GM19238 (cell line): ENCODE data around the gene CLDN20.
"Not testable (repeated sequence)": the region's sequence is repeated elsewhere in the genome, so short reads cannot be mapped to it uniquely, and the experiment has no call there.

ENCODE experiments used
- DNase-seq: peaks from one replicate; pipeline ENCODE4 v3.0.0; 2011; ENCODE audit warnings: low spot score; ENCODE audit not compliant: insufficient read length

Gene CLDN20

DNA sequence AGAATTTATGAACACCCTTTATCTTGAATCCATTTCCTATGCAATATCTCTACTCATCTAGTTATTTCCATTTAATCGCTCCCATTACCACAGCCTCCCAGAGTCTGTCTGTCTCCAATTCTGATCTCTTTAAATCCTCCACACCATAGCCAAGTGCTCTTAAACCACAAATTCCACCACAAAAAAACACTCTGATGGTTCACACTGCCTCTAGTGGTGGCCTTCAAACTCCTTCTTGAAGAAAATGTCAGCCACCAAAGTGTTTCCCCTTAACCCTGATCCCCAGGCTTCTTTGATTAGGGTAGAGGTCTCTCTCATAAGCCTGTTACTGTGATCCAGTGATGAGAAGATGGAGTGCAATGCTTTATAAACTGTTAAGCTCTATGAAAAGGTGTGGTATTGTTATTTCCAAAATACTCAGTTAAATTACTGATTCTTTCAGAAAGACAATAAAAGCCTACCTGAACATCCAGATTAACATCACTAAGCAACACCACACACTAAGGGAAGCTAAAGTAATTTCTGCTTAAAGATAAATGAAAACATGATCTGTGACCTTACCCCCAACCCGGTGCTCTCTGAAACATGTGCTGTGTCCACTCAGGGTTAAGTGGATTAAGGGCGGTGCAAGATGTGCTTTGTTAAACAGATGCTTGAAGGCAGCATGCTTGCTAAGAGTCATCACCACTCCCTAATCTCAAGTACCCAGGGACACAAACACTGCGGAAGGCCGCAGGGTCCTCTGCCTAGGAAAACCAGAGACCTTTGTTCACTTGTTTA, 4.5 kb downstream of the CLDN20 start:
- DNase-seq, result not testable (repeated sequence)

DNA sequence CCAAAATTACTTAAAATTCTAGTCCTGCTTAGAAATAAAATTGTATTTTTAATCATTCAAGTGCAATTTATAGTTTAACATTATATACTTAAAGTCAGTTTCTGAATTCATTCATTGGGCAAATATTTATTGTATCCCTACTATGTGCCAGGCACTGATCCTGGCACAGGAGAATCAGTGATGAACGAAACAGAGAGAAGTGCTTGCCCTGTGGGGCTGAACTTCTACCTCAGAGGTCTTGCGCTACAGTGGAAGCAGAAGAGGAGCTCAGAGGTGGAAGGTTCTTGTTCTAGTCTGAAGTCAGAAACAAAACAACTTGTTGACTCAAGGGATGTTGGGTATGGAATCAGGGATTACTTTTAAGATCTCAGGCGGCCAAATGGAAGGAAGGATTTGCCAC, 6.0 kb downstream of the CLDN20 start:
- DNase-seq, result no peak

DNA sequence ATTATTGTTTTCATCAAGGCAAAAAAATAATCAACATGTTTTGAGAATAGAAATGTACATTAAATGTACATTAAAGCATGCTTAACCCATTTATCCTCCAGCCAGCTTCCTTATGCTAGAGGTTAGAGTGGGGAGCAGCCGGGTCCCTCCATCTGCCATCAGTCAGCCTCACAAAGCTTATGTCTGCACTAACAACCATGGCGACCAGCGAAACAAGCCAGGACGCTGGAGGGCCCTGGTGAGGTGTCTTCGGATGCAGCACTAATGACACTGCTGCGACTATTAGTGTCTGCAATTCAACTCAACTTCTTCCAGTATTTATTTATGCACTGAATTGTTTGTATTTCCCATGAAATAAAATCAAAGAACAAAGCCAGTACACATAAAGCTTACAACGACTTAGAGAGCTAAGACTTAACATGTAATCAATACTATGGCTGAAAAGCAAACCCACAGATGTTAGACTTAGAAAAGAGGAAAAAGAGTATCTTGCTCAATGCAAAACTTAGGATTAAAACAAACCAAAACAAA, 6.8 kb downstream of the CLDN20 start:
- DNase-seq, result no peak

DNA sequence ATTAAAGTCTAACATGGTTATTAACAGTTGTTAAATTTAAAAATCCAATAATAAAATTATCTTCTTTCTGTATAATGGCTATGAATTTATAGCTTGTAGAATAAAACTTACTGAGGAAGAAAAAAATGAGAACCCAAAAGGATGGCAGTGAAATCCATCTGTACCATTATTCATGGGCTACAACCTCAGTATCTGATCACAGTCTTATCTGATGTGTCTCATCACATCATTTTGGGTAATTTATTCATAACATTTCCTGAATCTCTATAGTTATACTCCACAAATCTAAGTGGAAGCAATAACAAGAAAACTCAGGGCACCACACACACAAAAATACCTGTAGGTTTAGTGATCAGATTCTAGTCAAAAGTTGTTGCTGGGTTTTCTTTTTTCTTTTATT, 7.3 kb downstream of the CLDN20 start:
- no peak for DNase-seq

DNA sequence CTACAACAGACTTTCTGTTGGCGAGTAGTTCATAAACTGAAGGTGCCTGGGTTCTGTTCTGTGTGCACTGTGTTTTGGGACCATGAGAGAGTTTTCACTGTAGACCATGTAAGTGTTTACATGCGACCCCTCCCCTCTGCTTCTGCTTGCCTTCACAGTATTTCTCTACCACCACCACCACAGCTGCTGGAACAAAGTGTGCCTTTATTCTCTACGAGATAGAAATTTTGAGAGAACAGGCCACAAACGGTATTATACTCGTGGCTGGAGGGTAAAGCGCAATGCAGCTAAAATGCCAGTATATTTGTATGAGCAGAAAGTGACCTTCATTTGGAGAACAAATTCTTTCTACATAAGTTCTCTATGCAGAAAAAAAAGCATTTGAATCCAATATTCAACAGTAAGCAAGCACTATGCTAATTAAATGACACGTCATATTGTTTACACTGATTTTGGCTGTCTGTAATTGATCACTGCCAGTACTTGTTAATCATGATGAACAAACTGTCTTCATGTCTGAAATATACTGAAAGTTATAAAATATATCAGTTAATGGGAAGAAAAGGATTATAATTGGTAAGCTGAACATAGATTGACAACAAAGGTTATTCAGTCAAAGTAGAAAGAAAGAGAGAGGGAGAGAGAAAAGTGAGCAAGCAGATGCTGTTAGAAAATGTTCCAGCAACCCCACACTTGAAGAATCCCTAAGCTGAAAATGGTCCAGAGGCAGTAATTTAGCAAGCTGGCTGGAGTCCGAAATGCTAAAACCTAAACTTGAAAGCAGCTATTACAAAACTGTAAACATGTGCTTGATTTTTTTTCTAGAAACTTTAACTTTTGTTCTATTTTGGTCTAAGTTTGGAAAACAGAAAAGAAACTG, 8.8 kb downstream of the CLDN20 start:
- no peak for DNase-seq

DNA sequence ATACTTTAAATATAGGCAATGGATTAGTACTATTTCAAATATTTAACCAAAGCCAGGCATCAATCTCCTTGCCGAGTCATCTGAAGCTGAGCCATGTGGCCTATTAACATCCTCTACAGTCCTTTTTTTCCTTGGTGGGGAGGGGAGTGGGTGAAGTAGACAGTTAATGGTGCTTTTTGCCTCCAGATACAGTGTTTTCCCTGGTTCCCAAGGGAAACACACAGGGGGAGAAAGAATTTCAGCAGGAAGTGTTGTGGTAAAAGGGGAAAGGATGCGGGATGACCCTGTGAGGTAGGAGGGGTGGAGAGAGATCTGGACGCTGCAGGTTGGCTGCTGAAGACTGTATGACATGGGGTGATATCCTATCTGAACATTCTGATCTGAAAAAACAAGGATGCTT, 9.6 kb downstream of the CLDN20 start:
- DNase-seq, result no peak

DNA sequence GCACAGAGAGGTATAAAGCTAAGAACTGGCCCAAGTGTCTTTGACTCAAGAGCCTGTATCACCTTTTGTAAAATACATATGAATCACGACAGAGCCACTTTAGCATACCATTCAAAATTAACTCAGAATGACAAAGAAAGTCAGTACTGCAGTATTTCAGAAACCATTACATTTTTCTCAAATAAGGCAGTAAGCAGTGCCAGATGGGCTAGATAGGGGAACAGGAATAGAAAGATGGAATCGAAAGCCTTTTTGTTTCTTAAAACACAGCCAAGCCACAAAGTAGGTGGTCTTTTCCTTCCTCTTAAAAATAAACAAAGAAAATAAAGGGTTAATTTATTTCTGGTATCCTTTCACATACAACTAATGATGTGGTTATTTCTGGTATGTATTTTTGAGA, 10.3 kb downstream of the CLDN20 start:
- DNase-seq, result no peak

DNA sequence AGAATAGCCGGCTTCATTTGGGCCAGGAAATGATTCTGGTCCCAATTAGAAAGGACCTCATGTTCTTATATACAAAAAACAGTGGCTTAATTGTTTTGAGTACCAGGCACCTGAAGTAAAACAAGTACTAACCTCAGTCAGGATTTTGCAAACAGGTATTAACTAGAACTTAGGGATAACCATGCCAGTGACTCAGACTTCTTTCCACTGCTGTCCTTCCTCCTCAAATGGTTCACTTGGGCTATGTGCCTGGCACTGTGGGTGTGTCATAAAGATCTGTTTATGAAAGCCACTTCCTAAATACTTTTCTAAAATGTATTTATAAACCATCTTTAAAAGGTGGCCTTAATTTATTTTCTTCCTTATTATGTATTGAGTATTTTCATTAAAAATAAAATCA, 10.7 kb downstream of the CLDN20 start:
- no peak for DNase-seq

DNA sequence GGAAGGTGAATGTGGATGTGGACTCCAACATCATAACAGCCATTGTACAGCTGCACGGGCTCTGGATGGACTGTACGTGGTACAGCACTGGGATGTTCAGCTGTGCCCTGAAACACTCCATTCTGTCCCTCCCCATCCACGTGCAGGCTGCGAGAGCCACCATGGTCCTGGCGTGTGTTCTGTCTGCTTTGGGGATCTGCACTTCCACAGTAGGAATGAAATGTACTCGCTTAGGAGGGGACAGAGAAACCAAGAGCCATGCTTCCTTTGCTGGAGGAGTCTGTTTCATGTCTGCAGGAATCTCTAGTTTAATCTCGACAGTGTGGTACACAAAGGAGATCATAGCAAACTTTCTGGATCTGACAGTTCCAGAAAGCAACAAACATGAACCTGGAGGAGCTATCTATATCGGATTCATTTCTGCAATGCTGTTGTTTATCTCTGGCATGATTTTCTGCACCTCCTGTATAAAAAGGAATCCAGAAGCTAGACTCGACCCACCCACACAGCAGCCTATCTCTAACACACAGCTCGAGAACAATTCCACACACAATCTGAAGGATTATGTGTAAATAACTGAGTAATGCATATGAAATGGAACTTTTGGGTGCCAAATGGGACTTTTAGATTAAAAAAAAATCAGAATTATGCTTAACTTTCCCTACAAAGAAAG, 12.1 kb downstream of the CLDN20 start:
- no peak for DNase-seq

DNA sequence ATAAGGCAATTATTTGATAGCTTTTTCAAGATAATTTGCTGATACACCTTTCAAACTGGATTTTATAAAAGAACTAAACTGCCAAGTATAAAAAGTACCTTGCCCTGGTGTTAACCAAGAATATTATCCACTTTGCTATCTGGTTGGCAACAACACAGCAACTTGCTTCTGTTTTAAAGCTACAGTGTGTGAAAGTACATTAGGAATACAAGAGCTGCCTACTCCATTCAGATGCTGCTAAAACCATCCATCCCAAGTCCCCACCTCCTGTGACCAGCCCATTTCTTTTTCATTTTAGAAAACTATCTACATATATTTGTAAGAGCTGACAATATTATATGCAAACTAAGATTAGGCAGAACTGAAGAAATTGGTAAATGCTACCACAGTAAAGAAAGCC, 12.8 kb downstream of the CLDN20 start:
- no peak for DNase-seq

DNA sequence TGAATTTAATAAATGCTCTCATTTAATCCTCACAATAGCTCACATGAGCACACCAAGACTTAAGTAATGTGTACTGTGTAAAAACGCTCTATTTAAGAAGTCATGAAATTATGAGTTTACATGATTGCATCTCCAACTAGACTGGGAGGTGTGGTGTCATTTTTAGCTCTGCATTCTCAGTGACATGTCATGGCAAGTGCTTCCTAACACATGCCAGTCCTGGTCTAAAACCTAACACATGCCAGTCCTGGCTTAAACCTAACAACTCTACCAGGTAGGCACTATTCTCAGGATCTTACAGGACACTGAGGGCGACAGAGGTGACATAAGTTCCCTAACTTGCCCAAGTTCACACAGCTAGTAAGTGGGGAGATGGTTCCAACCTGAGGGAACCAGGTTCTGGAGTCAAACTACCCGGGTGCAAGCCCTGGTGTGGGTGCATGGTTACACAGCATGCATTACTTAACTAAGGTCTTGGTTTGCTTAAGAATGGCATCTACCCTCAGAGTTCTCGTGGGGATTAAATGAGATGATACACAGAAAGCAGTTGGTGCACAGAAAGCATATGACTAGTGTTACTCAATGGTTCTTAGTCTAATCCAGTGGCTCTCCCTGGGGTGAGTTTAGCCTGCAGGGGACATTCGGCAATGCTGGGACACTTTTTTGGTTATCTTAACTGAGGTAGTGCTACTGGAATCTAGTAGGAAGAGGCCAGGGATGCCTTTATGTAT, 14.7 kb downstream of the CLDN20 start:
- DNase-seq, result no peak

DNA sequence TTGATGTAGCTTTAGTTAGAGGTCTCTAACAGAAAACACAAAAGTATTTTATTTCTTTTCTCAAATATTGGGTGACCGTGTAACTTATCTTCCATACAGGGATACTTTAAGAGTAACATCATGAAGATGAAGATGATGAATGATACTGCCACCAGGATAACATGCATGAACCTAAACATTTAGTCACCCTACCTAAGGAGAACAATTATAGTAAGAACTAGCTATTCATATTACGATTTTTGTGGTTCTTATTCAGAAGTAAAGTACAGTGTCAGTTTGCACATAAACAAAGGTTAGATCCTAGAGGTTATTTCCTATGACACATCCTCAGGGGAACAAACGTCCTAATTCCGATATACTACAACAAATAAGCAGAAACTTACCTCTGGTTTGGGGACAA, 21.0 kb downstream of the CLDN20 start:
- DNase-seq, result no peak

DNA sequence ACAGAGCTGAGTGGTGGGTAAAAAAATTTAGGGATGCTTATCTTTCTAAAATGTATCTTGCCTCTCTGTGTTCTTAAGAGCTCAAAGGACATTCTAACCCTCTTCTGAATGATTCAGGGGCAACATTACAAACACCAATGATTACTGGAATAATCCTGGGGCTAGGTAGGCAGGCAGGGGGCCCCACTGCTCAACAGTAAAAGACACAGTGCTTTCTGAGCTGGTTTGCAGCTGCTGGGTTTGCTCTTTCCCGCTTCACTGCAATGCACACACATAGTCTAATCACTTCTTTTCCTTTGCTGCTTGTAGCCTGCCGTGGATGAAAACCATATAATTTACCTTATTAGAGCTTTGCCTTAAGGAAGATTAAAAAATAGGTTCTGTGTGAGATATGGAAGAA, 23.9 kb downstream of the CLDN20 start:
- DNase-seq, result no peak

DNA sequence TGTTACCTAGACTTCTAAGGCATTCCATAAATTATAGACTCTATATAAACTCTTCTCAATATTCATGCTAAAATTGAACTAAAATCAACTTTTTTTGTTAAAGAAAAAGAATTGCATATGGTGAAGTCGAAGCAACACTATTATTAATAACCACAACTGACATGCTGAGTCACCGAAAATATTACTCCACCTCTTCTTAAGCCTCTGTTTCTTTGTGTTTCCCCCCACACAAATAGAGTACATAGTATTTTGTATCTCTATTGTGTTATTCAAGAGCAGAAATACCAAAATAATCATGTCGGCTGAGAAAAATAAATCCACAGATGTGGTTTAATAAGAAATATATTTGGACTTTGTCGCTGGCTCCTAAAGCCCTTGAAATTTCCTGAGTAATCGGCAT, 26.7 kb downstream of the CLDN20 start:
- no peak for DNase-seq

DNA sequence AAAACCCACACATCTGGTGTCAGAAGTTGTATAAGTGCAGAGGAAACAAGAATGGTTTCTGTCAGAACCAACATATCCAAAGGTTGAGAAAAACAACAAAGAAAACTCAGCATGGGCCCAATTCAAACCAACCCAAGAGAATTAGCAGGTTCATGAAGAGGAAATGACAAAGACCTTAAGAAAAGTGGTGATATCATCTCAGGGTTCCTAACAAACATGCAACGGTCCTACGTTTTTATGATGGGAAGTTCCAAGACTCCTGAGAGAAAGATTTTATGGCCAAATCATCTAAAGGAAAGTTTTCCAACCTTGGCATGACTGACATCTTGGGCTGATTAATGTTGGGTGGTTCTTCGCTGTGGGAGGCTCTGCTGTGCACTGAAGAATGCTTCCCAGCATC, 27.5 kb downstream of the CLDN20 start:
- no peak for DNase-seq

DNA sequence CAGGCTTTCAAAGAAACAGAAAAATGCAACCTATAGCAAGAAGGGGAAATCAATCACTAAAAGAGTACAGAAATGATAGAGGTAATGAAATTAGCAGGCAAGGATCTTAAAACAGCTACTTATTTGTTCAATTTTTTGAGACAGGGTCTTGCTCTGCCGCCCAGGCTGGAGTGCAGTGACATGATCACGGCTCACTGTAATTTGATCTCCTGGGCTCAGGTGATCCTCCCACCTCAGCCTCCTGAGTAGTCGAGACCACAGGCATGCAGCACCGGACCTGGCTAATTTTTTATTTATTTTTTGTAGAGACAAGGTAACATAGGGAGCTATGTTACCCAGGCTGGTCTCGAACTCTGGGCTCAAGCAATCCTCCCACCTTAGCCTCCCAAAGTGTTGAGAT, 28.9 kb downstream of the CLDN20 start:
- no peak for DNase-seq

DNA sequence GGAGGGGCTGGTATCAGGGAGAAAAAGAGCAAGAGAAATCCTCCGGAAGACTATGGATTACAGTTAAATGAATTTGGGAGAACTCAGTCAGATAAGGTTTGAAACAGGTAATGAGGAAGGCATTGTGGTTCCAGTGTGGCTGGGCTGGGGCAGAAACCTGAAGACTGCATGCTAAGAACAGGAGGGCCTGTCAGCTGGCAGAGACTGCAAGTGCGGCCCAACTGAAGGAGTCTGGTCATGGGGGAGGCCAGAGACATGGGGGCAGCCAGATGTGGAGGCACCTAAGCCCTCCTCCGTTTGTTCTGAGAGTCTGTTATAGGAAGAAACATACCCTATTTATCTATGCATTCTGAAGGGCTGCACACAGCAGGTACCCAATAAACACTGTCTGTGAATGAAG, 33.9 kb downstream of the CLDN20 start:
- no peak for DNase-seq

DNA sequence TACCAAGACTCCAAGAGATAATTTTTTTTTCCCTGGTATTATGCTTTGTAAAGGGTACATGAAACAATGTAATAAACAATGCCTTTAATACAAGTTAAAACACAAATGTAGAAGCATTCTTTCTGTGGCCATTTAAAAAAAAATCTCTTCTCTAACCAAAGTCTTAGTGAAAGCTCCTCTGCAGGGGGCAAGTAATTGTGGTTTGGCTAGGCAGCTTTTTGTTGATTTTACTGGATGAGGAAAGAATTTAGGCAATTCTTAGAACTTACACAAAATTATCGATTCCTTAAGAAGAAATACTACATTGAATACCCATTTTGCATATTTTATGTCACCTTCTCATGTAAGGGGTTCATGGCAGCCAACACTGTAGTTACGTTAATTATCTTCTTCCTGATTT, 38.1 kb downstream of the CLDN20 start:
- DNase-seq, result no peak

DNA sequence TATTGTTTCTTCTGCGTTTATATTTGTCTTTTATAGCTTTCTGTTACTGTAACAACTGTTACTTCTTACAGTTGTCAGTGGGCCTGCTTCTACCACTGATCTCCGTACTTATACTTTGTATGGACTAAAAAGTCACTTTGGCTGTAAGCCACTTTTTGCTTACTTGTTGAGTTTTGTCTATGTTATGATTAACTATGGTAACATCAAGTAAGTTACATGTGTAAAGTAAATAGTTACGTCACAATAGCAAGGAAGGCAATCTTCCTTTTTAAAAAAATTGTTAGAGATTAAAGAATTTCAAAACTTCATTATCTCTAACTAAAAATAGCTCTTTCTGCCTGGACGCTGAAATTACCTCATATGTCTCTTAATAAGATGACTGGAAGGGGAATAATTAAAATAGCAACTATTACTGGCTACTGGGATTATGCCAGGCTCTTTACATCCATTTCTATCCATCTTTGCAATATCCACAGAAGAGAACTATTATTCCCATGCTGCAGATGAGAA, 39.6 kb downstream of the CLDN20 start:
- no peak for DNase-seq

DNA sequence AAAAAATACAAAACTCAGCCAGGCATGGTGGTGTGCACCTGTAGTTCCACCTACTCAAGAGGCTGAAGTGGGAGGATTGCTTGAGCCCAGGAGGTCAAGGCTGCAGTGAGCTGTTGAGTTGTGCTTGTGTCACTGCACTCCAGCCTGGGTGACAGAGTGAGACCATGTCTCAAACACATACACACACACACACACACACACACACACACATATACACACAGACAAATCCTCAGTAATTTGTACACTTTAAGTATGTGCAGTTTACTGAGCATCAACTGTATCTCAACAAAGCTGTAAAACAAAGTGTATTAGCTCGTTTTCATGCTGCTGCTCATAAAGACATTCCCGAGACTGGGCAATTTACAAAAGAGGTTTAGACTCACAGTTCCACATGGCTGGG, 43.1 kb downstream of the CLDN20 start:
- no peak for DNase-seq

DNA sequence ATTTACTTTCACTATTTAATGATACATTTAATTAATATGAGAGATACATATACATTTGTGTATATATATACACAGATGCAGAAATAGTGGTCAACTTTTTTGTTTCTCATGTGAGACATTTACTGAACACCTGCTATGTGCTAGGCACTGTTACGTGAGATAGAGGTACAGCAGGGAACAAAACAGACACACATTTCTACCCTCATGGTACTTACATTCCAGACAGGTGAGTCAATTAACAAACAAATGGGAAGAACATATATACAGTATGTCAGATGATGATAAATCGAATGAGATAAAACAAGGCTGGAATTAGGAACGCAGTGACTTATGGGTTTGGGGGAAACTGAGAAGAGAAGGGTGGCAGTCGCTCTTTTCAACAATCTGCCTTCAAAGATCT, 45.3 kb downstream of the CLDN20 start:
- no peak for DNase-seq
